NCI-H774 (cell line): Measurements from ENCODE around the gene INPP4B.
"Not testable (repeated sequence)": the region's sequence is repeated elsewhere in the genome, so short reads cannot be mapped to it uniquely, and the experiment has no call there.

ENCODE experiments used
- DNase-seq: peaks from one replicate; lab custom pipeline; 2025; lab: John Stamatoyannopoulos, UW

Gene INPP4B

GRCh38 chr4:142077048-142077447 lies 769.1 kb downstream of the INPP4B start:
- no peak for DNase-seq

DNA sequence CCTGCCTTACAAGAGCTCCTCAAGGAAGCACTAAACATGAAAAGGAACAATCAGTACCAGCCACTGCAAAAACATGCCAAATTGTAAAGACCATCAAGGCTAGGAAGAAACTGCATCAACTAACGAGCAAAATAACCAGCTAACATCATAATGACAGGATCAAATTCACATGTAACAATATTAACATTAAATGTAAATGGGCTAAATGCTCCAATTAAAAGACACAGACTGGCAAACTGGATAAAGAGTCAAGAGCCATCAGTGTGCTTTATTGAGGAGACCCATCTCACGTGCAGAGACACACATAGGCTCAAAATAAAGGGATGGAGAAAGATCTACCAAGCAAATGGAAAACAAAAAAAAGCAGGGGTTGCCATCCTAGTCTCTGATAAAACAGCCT lies 777.8 kb downstream of the INPP4B start:
- DNase-seq, result not testable (repeated sequence)

- DNase-seq, result not testable (repeated sequence)
Measured at GRCh38 chr4:142066562-142066961, 779.5 kb downstream of the INPP4B start.

DNA sequence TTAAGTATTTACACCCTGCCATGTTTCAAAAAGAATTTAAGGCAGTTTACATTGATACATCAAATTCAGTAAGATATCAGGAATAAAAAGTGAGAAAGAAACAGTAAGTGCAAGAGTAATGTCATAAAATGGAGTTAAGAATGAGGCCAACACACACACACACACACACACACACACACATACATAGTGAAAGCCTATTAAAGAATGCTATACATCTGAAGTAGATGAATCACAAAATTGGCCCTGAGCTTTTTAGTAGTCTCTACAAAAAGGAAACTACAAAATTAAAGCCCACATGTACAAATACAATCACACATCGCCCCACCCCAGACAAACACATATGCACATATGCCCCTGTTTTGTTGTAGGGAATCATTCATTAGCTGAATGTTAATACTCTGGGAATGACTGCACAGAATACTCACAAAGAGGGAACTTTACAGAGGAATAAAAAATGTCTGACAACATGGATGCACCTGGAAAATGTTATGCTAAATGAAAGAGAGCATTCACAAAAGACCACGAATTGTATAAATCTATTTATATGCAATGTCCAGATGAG lies 780.9 kb downstream of the INPP4B start:
- DNase-seq, result no peak

GRCh38 chr4:142064181-142064580 lies 781.9 kb downstream of the INPP4B start:
- DNase-seq, result no peak

DNA sequence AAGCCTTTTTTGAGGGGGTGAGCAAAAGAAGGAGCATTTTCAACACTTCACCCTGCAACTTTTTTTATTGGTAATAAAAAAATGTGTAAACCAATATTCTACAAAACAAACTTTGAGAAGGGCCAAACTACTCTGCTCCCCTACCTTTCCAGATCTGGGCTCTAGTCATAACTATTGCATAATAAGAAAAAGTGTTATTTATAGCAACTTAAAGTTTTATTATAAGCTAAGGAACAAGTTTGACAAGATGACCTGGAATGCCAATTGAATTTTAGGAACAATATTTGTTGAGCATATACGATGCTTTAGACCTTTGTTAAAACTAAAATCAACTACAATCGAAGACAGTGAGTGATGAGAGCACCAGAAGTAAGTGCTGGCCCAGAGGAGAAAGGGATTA lies 800.1 kb downstream of the INPP4B start:
- DNase-seq, result no peak

GRCh38 chr4:142044271-142044670 lies 801.8 kb downstream of the INPP4B start:
- no peak for DNase-seq

GRCh38 chr4:142043509-142043908 lies 802.6 kb downstream of the INPP4B start:
- no peak for DNase-seq

DNA sequence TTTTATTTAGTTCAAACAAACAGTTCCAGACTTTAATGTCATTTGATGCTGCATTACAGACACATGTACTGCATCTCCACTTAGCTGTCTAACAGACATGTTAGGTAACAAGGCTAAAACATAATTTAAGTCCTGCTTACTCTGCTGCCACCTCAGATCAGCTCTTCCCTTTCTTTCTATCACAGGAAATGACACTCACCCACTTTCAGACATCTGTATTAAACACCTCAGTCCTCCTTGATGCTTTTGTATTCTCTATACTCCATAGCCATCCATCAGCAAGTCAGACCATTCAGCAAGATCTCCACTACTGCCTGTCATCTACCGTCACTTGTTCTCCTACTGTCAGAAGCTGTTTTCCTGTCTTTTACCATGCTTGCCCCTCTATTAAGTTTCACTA lies 804.3 kb downstream of the INPP4B start:
- DNase-seq, result no peak

- no peak for DNase-seq
Measured at GRCh38 chr4:142040043-142040442, 806.1 kb downstream of the INPP4B start.

DNA sequence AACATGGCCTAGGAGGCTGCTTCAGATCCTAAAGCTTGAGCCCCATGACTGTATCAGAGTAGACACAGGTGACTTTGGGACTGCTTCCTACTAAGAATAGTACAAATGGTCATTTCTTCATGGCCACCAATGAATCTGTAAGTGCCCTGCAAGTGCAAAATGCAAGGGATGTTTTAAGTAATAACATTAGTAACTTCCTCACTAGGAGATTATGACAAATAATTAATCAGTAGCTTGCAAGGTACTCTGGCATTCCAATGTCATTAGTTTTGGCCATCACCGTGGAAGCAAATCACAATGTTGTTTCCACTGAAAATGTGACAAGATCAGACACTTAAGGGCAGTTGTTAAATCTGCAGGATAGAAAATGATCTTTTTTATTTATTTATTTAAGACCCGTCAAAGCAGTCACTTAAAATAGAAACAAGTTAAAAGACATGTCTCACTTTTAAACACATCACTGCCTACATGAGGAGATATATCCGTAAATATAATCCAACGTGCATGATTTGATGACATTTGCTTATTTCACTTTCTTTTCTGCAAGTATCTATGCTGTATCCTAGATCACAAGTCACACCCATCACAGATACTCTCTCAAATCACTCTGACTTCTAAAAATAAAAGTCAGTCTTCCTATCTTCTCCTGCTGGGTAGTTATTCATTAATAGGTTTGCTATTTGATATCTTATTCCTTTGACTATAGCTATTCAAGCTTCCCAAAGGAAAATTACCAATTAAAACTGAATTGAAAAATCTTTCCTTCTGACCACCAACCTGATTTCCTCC lies 809.1 kb downstream of the INPP4B start:
- no peak for DNase-seq

DNA sequence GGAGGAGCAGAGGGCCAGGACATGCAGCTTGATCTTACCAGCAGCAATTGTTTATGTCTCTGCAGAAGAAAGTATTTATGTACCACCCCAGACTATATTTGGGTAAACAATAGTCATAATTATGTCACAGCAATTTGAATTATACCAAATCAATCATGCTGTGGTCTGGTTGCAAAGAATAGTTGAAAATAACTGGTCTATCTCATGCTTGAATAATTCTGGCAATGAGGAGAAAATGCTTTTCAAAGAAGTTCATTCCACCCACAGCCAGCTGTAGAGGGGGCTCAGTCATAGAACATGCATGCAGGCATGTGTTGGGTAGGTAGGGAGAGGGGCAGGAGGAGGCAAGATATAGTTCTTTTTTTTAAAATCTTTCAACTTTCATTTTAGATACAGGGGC lies 810.5 kb downstream of the INPP4B start:
- DNase-seq, result no peak

DNA sequence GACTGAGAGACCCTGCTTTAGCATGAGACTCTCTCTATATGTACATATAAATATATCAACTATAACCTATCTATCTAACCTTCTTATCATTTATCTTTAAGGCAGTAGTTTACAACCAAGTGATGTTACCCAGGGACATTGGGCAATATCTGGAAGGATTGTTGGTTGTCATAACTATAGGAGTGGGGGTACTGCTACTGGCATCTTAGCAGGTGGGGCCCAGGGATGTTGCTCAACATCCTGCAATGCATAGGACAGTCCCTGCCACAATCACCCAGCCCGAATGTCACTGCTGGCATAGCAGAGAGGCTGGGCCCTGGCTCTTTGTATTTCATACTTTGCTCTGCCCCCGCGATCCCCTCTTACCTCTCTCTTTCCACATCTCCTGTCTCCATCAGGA lies 812.0 kb downstream of the INPP4B start:
- no peak for DNase-seq

DNA sequence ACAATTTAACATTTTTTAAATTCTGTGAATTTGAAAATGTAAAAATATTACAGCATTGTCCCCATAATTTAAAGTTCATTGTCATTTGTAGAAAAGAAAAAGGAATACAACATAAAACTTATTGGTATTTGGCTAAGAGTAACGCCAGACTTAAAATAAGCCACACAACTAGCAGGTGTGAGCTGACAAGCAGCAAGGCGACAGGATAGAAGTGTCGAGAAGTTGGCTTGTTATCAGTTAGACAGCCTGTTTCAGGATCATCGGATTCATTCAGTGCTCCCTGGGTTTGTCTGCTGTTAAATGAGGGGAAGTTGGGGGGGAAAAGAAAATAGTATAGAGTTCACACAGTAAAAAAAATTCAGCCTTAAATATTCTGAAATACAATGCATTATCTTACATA lies 816.1 kb downstream of the INPP4B start:
- DNase-seq, result no peak

DNA sequence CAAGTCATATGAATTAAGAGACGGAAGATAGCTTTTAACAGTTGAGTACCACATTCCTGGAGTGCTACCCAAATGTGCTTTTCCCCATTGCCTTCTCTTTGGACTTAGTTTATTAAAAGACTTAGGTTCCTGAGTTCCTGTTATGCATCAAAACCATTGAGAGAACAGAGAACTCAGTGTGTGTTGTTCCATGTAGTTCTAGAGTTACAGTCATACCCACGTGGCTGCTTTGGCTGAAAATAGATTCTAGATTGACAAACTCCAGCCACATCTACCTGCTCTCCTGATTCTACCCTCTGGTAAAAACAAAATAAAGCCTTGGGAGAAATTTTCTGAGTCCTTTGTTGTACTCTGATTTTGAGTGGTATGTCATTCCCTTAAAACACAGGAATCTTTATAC lies 824.3 kb downstream of the INPP4B start:
- no peak for DNase-seq

DNA sequence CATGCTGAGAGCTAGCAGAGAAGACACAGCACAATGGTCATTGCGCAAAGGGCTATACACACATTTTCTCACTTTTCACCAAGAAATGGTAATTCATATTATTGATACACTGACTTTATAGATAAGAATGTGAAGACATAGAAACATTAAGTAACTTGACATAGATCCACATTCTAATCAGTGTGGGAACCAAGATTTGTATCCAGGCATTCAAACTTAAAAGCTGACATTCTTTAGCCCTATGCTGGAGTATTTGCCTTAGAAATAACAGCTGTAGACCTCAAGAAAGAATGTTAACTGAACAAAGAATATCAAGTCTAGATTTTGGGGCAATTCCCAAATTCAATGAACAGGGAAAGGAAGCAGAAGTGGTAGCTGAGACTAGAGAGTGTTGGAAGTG lies 824.9 kb downstream of the INPP4B start:
- DNase-seq, result no peak

- DNase-seq, result no peak
Measured at GRCh38 chr4:142016031-142016430, 830.1 kb downstream of the INPP4B start.

- no peak for DNase-seq
Measured at GRCh38 chr4:142009751-142010150, 836.4 kb downstream of the INPP4B start.

DNA sequence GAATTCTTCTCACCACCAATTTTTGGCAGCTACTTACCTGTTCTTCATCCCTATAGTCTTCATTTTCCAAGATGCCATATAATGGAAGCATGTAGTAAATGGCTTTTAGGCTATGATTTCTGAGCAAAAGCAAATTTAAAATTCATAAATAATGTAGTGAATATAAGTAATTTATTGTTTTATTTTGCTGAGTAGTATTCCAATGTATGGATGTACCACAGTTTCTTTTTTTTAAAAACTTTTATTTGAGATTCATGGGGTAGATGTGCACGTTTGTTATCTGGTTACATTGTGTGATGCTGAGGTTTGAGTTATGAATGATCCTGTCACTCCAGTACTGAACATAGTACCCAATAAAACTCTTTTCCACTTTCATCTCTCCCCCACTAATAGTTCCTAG lies 840.6 kb downstream of the INPP4B start:
- no peak for DNase-seq

GRCh38 chr4:141999446-142000143 lies 846.5 kb downstream of the INPP4B start:
- DNase-seq, result no peak

DNA sequence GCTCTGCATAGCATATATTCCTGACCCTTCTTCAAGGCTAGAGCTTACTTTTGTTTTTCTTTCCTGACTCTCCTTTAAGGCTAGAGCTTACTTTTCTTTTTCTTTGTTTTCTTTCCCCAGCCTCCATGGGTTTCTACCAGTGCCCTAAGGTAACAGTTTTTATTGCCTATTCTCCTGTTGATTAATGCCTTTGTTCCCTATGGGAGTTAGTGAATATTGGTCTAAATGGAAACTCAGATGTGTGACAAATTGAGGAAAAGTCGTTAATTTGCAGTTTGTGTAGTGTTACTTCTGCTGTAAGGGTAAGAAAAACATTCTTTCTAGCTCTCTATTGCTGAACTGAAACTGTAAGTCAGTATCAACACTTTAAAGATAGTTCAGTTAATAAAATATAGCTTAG lies 851.0 kb downstream of the INPP4B start:
- no peak for DNase-seq

DNA sequence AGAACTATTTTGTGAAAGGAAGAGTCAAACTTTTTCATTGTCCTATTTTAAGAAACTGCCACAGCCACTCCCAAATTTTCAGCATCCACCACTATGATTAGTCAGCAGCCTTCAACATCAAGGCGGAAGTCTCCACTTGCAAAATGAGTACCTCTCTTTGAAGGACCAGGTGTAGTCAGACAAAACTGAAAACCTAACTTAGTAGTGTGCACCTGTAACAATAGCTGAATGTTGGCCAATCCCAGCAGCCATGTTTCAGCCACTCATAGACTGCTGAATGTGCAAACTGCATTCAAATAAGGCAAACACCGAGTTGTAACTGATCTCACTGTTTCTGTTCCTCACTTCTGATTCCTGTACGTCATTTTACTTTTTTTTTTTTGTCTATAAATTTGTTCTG lies 868.7 kb downstream of the INPP4B start:
- DNase-seq, result no peak
